NCI-H2107 treated with DMSO at 0.1 percent for 48 hours (cell line): ENCODE data around the gene RAB10.
A peak's percentile ranks its signal among the peaks of the same experiment; 100 is the strongest.
"Not testable (repeated sequence)": the region's sequence is repeated elsewhere in the genome, so short reads cannot be mapped to it uniquely, and the experiment has no call there.

Source experiments
- DNase-seq: peaks from one replicate; lab custom pipeline; 2025; ENCODE audit not compliant: unreplicated experiment; lab: John Stamatoyannopoulos, UW

RAB10 gene

DNA sequence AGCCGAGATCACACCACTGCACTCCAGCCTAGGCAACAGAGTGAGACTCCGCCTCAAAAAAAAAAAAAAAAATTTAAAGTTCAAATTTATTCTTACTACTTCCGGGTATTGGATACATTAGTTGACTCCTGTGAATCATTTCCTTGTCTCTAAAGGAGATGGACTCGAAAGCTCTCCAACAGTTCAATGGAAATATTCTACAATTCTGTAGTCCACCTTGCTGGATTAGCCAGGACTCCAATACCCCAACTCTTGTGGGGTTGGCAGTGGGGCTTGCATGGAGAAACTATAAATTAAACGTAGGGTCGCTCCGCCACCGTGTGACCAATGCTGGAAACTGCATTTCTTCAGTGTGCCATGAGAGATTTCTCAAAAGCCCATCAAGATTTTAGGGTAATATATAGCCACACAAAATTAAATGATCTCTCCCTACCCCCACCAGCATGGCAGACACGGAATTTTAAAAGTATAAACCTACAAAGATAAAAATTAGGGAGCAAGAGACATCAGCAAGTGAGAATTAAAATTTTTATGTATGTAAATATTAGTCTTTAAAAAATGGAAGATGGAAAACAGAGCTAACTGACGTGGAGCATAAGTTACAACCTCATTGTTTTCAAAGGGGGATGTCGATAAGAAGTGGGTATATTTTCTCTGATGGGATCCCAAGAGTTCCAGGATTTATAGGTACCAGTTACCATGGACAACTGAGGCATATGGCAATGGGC, 111.2 kb downstream of the RAB10 start:
- peak; percentile 26 for DNase-seq

DNA sequence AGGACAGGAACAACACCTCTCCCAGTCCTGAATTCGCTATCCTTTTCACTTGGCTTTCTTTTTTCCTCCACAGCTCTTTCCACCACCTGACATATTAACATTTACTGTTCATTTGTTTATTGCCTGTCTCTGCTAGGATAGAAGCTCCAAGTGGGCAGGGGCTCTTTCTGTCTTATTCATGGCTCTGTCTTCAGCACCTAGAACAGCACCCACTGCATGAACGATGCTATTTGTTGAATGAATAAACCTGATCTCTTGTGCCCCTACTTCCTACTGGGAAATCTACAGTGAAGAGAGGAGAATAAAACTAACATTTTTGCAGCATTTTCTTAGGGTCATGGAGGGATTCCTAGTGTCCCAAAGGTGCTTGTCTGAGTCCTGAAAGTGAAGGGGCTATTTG, 114.6 kb downstream of the RAB10 start:
- no peak for DNase-seq

DNA sequence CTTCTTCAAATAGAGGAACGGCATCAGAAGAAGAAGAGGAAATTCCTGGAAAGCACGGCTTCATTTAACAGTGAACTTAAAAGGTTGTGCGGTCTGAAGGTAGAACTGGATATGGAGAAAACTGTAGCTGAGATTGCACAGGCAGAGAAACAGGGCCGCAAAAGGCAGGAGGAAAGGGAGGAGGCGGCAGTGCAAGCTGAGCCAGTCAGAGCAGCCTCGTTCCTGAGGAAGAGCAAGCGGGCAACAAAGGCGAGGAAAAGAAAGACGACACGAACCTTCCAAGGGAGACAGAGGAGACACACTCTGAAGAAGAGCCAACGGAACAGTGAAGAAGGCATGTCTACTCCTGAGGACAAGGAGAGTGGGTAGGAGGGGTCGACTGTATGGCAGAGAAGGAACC, 116.4 kb downstream of the RAB10 start:
- no peak for DNase-seq

DNA sequence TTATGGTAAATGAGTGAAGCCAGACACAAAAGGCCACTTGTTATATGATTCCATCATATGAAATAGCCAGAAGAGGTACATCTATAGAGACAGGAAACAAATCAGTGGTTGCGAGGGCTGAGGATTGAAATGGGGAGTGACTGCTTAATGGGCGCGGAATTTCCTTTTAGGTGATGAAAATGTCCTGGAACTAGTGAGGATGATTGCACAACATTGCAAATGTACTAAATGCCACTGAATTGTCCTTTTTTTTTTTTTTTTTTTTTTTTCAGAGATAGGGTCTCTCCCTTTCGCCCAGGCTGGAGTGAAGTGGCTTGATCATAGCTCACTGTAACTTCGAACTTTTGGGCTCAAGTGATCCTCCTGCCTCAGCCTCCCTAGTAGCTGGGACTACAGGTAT, 123.7 kb downstream of the RAB10 start:
- no peak for DNase-seq

DNA sequence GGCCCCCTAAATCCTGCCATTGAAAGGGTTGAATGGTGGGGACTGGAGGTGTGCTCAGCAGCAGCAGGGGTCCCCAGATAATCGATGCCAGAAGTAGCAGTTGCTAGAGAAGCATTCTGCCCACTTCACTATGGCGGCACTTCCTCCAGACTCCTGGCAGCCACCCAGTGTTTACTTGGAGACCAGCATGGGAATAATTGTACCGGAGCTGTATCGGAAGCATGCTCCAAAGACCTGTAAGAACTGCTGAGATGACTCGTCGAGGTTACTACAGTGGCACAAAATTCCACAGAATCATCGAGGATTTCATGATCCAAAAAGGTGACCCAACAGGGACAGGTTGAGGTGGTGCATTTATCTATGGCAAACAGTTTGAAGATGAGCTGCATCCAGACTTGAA, 128.0 kb downstream of the RAB10 start:
- no peak for DNase-seq

DNA sequence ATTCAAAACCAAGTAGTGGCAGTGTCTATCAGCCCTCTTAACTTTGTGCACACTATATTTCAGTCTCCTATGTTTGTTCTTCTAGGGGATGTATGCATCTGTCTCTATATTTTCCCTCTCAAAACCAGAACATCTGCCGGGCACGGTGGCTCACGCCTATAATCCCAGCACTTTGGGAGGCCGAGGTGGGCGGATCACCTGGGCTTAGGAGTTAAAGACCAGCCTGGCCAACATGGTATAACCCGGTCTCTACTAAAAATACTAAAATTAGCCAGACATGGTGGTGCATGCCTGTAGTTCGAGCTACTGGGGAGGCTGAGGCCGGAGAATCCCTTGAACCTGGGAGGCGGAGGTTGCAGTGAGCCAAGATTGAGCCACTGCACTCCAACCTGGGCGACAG, 129.1 kb downstream of the RAB10 start:
- no peak for DNase-seq

DNA sequence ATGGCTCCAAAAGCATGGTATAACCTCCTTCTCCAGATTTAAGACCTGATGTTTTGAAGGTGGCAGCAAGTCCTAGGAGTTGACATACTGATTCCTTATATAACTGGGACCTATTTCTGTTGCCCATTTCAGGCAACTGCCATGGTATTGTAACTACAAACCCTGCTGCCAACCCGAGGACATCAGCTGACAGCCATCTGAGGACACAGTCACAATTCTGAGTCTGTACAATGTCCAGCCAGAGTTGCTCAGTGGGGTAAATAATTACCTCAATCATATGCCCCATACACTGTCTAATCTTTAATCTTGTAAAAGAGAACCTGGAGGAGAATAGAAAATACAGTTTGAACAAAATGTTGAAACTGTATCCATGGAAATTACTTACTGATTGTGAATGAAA, 130.3 kb downstream of the RAB10 start:
- no peak for DNase-seq

DNA sequence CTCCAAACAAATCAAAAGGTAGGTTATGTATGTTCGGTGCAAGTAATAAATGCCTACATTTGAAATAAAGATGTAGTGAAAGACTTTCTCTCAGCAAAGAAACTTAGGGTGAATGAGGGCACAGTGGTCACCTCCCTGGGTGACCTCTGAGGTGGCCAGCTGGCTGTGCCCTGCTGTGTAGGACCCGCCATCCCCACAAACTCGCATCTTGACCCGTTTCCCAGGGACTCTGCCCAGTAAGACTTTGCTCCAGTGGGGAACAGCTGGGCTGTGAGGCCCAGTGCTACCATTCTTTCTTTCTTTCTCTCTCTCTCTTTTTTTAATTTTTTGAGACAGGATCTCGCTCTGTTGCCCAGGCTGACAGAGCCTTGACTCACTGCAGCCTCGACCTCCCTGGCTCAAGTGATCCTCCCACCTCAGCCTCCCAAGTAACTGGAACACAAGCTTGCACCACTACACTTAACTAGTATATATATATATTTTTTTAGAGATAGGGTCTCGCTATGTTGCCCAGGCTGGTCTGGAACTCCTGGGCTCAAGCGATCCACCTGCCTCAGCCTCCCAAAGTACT, 130.8 kb downstream of the RAB10 start:
- no peak for DNase-seq

DNA sequence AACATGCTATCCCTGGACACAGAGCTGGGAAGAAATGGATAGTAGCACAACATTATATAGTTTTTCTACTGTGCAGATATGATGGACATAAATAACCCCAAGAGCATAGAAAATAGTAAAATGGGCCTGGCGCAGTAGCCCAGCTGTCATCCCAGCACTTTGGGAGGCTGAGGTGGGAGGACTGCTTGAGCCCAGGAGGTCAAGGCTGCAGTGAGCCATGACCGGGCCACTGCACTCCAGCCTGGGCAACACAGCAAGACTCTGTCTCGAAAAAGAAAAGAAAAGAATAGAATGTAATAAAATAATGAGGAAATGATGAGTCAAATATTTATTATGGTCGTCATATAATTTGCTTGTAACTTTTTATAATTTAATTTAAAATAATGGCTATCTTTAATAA, 131.5 kb downstream of the RAB10 start:
- DNase-seq, result no peak

DNA sequence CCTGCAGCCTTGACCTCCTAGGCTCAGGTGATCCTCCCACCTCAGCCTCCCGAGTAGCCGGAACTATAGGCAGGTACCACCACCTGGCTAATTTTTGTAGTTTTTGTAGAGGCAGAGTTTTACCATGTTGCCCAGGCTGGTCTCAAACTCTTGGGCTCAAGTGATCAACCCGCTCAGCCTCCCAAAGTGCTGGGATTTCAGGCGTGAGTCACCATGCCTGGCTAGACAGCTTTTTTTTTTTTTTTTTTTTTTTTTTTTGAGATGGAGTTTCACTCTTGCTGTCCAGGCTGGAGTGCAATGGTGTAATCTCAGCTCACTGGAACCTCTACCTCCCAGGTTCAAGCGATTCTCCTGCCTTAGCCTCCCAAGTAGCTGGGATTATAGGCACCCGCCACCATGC, 132.7 kb downstream of the RAB10 start:
- not testable (repeated sequence) for DNase-seq

DNA sequence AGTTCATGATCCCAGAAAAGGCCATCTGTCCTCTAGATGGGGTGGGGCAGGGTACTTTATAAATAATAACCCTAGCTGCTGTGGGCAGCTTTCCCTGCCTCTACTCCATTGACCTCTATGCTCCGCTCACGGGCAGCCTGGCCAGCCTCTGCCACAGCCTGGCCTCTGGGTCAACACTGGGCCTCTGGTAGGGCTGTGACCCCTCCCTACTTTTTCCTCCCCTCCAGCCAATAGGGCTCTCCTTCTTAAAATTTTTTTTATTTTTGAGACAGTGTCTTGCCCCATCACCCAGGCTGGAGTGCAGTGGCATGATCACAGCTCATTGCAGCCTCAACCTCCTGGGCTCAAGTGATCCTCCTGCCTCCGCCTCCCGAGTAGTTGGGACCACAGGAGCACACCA, 134.9 kb downstream of the RAB10 start:
- DNase-seq, result no peak

DNA sequence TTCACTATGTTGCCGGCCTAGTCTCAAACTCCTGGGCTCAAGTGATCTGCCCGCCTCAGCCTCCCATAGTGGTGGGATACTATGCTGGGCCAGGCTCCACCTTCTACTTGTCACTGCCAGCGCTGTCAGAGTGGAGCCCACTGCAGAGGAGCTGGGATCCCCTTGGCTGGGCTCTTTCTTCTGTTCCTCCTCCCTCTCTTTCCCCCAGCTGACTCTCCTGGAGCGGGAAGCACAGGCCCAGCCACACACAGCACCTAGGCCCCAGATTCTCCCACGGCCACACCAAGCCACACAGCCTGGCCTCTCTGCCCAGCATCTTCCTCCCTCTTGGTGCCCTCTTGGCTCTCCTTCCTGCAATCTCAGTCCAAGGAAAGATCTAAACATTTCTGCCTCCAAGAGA, 135.3 kb downstream of the RAB10 start:
- DNase-seq, result no peak

DNA sequence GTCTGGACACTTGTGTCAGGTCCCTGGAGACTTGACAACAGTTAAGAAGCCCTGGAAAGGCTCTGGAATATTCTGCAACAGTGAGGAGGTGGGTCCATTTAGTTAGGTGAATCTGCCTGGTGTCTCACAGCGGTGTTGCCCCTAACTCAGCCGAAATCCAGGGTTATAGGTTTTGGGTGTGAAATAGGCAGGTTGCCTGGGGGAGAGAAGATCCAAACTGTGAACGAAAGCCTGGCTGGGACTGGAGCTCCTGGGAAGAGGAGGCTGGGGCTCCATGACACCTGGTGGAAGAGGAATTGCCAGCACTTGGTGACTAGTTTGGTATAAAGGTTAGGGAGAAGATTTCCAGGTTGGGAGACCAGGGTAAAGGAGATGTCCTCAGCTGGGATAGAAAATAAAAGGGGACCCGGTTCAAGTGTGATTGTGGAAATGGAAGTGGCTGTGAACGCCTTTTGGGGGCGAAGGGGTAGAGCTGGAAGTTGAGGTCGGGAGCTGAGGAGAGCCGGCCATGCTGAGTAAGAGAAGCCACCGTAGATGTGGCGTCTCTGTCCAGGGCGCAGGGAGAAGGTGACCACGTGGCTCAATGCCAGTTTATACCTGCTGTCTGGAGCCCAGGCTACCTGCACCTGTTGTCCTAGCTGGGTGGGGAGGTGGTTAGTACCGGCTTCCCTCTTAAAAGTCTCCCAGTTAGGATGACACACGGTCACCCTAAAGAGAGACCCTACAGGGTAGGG, 136.0 kb downstream of the RAB10 start:
- DNase-seq, result no peak

DNA sequence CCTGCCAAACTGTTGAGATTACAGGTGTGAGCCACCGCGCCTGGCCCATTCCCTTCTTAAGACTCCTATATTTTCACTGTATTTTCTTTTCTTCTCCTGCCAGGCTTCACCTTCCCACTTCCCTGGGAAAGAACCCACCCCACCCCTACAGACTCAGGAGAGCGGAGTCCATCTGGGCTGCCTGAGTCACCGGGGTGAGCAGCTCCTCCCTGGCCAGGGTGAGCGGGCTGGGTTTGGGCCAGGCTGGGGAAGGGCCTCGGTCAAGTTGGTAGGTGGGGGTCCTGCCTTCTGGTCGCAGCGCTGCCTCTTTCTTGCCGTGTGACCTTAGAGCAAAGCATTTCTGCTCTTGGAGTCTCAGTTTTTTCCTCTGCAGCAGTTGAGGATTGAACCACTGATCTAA, 136.9 kb downstream of the RAB10 start:
- DNase-seq, result no peak

DNA sequence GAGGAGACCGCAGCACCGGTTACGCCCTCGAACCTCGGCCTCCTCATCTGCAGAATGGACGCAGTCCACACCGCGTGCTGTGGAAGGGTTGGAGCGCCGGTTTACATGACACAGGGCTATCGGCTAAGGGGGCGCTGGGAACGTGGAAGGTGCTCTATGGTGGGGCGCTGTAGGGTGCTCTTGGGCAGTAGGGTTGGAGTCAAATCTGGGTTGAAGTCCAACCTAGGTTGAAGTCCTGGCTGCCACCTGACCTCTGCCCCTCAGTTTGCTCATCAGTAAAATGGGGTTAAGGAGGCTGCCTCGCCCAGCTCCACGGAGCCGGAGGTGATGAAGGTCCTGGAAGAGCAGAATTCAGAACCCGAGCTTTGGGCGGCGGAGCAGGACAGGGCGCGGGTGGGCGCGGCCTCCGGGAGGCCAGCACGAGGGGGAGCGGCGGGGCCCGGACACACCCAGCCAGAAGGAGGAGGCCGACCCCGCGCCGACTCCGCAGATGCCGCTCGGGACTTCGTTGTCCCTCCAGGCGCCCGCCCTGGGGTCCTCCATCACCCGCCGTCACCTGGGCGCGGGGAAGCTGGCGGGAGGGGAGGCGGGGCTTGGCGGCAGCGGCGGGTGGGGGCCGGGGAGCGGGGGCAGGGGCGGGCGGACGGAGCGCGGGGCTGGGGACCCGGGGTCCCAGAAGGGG, 138.4 kb downstream of the RAB10 start:
- DNase-seq, result no peak

DNA sequence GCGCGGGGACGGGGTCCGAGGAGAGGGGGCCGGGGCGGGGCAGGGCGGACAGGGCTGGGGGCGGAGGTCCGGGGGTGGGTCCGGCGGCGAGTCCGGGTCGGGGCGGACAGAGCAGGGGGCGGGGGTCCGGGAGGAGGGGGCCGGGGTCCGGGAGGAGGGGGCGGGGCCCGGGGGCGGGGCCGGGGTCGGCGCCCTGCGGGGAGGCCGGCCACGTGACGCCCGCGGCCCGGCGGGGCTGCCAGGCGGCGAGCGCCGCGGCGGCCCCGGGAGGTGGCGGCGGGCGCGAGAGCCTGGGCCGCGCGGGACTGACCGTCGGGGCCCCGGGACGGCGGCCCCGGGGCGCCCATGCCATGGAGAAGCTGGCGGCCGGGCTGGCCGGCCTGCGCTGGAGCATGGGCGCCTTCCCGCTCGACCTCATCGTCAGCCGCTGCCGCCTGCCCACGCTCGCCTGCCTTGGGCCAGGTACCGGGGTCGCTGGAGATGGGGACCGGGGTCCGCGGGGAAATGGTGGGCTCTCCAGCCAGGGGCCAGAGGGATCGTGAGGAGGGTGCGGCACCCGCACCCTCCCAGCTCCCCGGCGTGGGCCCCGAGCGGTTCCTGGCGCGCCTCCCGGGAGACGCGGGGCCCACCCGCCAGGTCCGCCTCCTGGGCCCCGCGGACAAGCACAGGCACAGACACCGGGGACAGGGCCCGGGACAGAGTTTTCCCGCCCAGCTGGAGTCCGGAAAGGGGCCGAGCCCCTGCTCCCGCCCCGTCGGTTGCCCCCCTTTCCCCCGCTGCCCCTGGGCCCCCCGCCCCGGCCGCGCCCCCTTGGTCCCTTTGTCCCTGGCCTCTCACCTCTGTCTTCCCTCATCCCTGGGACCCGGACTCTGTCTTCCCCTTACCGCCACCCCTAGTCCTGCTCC, 139.2 kb downstream of the RAB10 start, which contains the start of gene GAREM2:
Gene GAREM2 (plus strand): TSS at position 218 of the 905 bp plus-strand sequence. CDS start 133 bp downstream, at position 351.
- no peak for DNase-seq

DNA sequence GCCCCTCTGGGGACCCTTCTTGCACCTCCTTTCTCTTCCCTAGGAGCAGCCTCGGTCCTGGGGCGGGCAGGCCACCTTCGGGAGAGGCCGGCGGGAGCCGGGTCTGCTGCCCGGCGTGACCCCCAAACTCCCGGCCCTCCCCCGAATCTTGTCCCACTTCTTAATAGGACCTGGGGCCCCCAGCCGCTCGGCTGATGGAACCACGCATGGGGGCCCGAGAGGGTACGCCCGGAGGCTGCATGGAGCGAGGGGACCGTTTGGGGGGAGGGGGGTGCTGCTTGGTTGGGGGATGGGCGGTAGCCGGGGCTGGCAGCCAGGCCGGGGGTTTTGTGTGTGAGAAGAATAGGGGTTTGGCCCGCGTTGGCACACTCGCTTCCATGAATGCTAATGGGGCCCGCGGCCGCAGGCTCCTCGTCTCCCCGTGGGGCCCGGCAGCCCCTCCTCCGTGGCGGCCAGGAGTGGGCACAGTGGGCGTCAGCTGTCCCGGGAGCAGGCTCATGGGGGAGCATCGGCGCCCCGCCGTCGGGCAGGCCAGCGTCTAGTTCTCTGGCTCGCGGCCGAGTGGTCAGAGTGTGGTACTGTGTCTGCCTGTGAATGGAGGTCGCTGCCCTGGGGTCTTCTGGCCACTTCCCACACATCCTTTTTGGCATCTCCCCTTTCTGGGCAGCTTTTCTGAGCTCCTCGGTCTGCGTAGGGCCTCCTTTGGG, 140.0 kb downstream of the RAB10 start:
- no peak for DNase-seq

DNA sequence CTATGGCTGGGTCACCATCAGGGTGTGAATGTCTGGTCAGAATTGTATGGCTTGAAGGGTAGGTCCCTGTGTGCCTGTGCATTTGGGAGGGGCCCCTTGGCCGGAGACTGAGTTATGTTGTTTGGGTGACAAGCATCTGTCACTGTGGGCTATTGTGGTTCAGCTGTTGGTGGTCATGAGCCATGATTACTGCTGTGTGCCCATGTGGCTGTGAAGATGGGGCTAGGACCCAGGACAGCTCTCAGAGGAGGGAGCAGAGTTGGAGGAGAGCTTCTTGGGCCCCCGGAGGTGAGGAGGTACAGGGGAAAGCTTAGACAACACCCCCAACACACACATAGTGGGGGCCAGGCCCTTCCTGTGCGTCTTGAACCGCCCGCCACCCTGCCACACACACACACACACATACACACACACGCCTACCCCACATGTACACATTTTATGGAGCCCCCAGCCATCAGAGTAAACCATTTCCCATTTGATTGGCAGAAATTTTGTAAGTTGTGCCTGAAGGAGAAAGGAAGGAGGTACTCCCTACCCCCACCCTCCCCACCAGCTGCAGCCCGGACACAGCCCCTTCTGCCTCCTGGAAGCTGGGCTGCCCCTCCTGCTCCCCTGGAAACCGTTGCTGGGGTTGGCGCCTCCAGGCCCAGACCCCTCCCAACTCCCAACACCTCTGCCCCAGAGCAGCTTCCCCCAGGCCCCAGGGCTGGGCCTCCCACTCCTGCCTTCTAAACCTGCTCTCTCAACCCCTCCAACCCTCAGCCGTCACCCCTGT, 141.0 kb downstream of the RAB10 start:
- no peak for DNase-seq
